WTC11 (cell line): ENCODE measurements around the gene GALNT13. TPM values are rescaled to one million over a fixed set of nuclear protein-coding genes. Genes with fewer than 3 reads are reported as not detected.

Experiments used
- ATAC-seq: fragments of 200-7000 bp; cut with Tn5 transposase; 2 replicates; pipeline ENCODE4 v1.10.0; 2021; ENCODE audit warnings: mild to moderate bottlenecking, moderate library complexity
- CTCF ChIA-PET: fragments of 300-600 bp; sonication (Branson Sonifier 250); formaldehyde crosslinking; loops from one replicate; lab custom pipeline; 2021; ENCODE audit warnings: antibody characterized with exemption; lab: Charles Lee
- POLR2A ChIA-PET: fragments of 350-600 bp; sonication (Branson Sonifier 250); formaldehyde crosslinking; loops from one replicate; lab custom pipeline; 2021; ENCODE audit warnings: antibody characterized with exemption; lab: Charles Lee
- DNase-seq: peaks from one replicate; pipeline ENCODE4 v3.0.0; 2021; ENCODE audit warnings: low spot score
- H3K27ac Mint-ChIP-seq: 2 replicates; pipeline ENCODE4 v1.8.0; 2021; ENCODE audit warnings: mixed read lengths
- H3K27me3 Mint-ChIP-seq: 2 replicates; pipeline ENCODE4 v1.8.0; 2021; ENCODE audit warnings: low read depth, mild to moderate bottlenecking, moderate library complexity, mixed read lengths
- H3K36me3 Mint-ChIP-seq: 2 replicates; pipeline ENCODE4 v1.8.0; 2021; ENCODE audit warnings: mixed read lengths
- H3K4me1 Mint-ChIP-seq: 2 replicates; pipeline ENCODE4 v1.8.0; 2022; ENCODE audit warnings: mixed read lengths
- H3K4me3 Mint-ChIP-seq: 2 replicates; pipeline ENCODE4 v1.8.0; 2021; ENCODE audit warnings: mild to moderate bottlenecking, moderate library complexity, mixed read lengths
- H3K9me3 Mint-ChIP-seq: 2 replicates; pipeline ENCODE4 v1.8.0; 2021; ENCODE audit warnings: mixed read lengths
- CREM ChIP-seq: sonication (generic); formaldehyde crosslinking; IDR thresholded peaks from 2 replicates; pipeline ENCODE4 v1.8.1; 2022; ENCODE audit warnings: mild to moderate bottlenecking, missing genetic modification reagents, moderate library complexity
- E2F5 ChIP-seq: sonication (generic); formaldehyde crosslinking; IDR thresholded peaks from 2 replicates; pipeline ENCODE4 v1.8.1; 2022; ENCODE audit warnings: mild to moderate bottlenecking, moderate library complexity, missing genetic modification reagents
- ETV6 ChIP-seq: sonication (generic); formaldehyde crosslinking; IDR thresholded peaks from 2 replicates; pipeline ENCODE4 v1.8.1; 2022; ENCODE audit warnings: mild to moderate bottlenecking, missing genetic modification reagents
- GABPB1 ChIP-seq: sonication (generic); formaldehyde crosslinking; IDR thresholded peaks from 2 replicates; pipeline ENCODE4 v1.8.1; 2023; ENCODE audit warnings: mild to moderate bottlenecking, missing genetic modification reagents
- GRHL2 ChIP-seq: fragments of 250-450 bp; sonication (Bioruptor Pico); IDR thresholded peaks from 2 replicates; pipeline ENCODE4 v1.8.0; 2022; ENCODE audit warnings: mild to moderate bottlenecking, moderate library complexity; ENCODE audit not compliant: insufficient replicate concordance, severe bottlenecking
- MYBL2 ChIP-seq: sonication (generic); formaldehyde crosslinking; IDR thresholded peaks from 2 replicates; pipeline ENCODE4 v1.8.1; 2023; ENCODE audit warnings: mild to moderate bottlenecking, moderate library complexity, missing genetic modification reagents
- NFE2L1 ChIP-seq: sonication (generic); formaldehyde crosslinking; IDR thresholded peaks from 2 replicates; pipeline ENCODE4 v1.8.1; 2023; ENCODE audit warnings: missing genetic modification reagents
- SOX15 ChIP-seq: fragments of 250-450 bp; sonication (Bioruptor Pico); IDR thresholded peaks from 2 replicates; pipeline ENCODE4 v1.9.0; 2021; ENCODE audit warnings: mild to moderate bottlenecking
- ZBTB21 ChIP-seq: sonication (generic); formaldehyde crosslinking; IDR thresholded peaks from 2 replicates; pipeline ENCODE4 v1.8.1; 2023; ENCODE audit warnings: mild to moderate bottlenecking, missing genetic modification reagents, borderline replicate concordance
- ZNF671 ChIP-seq: fragments of 250-450 bp; sonication (Bioruptor Pico); IDR thresholded peaks from 2 replicates; pipeline ENCODE4 v1.8.0; 2021; ENCODE audit warnings: mild to moderate bottlenecking
- total RNA-seq: library from RNA; stranded (reverse); gene quantifications from 3 replicates; pipeline ENCODE4 v1.2.3, GENCODE V29; 2021
- TF ChIP-seq, protein P1 (sequence below): sonication (generic); formaldehyde crosslinking; IDR thresholded peaks from 2 replicates; pipeline ENCODE4 v1.8.1; 2023; ENCODE audit warnings: mild to moderate bottlenecking, missing genetic modification reagents
- TF ChIP-seq, protein P2 (sequence below): fragments of 250-450 bp; sonication (Bioruptor Pico); IDR thresholded peaks from 2 replicates; pipeline ENCODE4 v2.1.2; 2022; ENCODE audit warnings: mild to moderate bottlenecking, moderate library complexity
- TF ChIP-seq, protein P3 (sequence below): sonication (generic); formaldehyde crosslinking; IDR thresholded peaks from 2 replicates; pipeline ENCODE4 v1.8.0; 2022; ENCODE audit warnings: mild to moderate bottlenecking, missing genetic modification reagents
- TF ChIP-seq, protein P4 (sequence below): sonication (generic); formaldehyde crosslinking; conservative IDR thresholded peaks from 2 replicates; pipeline ENCODE4 v1.8.1; 2023; ENCODE audit warnings: mild to moderate bottlenecking, low read depth, missing genetic modification reagents, moderate library complexity
- TF ChIP-seq, protein P5 (sequence below): sonication (generic); formaldehyde crosslinking; IDR thresholded peaks from 2 replicates; pipeline ENCODE4 v1.8.1; 2023; ENCODE audit warnings: mild to moderate bottlenecking, missing genetic modification reagents, moderate library complexity

GALNT13 gene
- total RNA-seq, 1 experiment from 2014 or later = 9.9 TPM

- Mint-ChIP-seq H3K9me3 (no peaks in the 10 kb centered on the region), H3K4me3 (no peak overlapping the region), H3K27ac (no peak overlapping the region), H3K36me3 (no peaks in the 10 kb centered on the region), H3K4me1 (no peaks in the 10 kb centered on the region)
- DNase-seq = no peak
- TF ChIP-seq ZBTB21 (CRISPR knock-in tag) (no peak), ZNF671 (CRISPR knock-in tag) (no peak), ETV6 (no peak), GRHL2 (CRISPR knock-in tag) (no peak), SOX15 (CRISPR knock-in tag) (no peak), GABPB1 (CRISPR knock-in tag) (no peak)
- TF ChIP-seq, protein P1, sequence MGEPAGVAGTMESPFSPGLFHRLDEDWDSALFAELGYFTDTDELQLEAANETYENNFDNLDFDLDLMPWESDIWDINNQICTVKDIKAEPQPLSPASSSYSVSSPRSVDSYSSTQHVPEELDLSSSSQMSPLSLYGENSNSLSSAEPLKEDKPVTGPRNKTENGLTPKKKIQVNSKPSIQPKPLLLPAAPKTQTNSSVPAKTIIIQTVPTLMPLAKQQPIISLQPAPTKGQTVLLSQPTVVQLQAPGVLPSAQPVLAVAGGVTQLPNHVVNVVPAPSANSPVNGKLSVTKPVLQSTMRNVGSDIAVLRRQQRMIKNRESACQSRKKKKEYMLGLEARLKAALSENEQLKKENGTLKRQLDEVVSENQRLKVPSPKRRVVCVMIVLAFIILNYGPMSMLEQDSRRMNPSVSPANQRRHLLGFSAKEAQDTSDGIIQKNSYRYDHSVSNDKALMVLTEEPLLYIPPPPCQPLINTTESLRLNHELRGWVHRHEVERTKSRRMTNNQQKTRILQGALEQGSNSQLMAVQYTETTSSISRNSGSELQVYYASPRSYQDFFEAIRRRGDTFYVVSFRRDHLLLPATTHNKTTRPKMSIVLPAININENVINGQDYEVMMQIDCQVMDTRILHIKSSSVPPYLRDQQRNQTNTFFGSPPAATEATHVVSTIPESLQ (CRISPR knock-in tag) = no peak
- TF ChIP-seq, all 79 proteins: peak for 0
- ChIA-PET POLR2A (no interaction called here), CTCF (no interaction called here)
- no peaks in the 10 kb centered on the region for H3K27me3 Mint-ChIP-seq
- ATAC-seq = no peak
Measured at GRCh38 chr2:154049561-154049960, 177.8 kb downstream of the GALNT13 start.

GRCh38 chr2:154067124-154067523 is 195.4 kb downstream of the GALNT13 start:
- Mint-ChIP-seq H3K4me1 (peaks cover 9% of the 10 kb centered on the region), H3K27ac (no peak overlapping the region)
- TF ChIP-seq GRHL2 (CRISPR knock-in tag) (no peak), CREM (no peak), MYBL2 (no peak), E2F5 (CRISPR knock-in tag) (no peak), NFE2L1 (CRISPR knock-in tag) (no peak)
- TF ChIP-seq, protein P2, sequence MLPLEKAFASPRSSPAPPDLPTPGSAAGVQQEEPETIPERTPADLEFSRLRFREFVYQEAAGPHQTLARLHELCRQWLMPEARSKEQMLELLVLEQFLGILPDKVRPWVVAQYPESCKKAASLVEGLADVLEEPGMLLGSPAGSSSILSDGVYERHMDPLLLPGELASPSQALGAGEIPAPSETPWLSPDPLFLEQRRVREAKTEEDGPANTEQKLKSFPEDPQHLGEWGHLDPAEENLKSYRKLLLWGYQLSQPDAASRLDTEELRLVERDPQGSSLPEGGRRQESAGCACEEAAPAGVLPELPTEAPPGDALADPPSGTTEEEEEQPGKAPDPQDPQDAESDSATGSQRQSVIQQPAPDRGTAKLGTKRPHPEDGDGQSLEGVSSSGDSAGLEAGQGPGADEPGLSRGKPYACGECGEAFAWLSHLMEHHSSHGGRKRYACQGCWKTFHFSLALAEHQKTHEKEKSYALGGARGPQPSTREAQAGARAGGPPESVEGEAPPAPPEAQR (CRISPR knock-in tag) = no peak
- TF ChIP-seq, protein P3, sequence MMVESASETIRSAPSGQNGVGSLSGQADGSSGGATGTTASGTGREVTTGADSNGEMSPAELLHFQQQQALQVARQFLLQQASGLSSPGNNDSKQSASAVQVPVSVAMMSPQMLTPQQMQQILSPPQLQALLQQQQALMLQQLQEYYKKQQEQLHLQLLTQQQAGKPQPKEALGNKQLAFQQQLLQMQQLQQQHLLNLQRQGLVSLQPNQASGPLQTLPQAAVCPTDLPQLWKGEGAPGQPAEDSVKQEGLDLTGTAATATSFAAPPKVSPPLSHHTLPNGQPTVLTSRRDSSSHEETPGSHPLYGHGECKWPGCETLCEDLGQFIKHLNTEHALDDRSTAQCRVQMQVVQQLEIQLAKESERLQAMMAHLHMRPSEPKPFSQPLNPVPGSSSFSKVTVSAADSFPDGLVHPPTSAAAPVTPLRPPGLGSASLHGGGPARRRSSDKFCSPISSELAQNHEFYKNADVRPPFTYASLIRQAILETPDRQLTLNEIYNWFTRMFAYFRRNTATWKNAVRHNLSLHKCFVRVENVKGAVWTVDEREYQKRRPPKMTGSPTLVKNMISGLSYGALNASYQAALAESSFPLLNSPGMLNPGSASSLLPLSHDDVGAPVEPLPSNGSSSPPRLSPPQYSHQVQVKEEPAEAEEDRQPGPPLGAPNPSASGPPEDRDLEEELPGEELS (CRISPR knock-in tag) = no peak
- TF ChIP-seq, protein P4, sequence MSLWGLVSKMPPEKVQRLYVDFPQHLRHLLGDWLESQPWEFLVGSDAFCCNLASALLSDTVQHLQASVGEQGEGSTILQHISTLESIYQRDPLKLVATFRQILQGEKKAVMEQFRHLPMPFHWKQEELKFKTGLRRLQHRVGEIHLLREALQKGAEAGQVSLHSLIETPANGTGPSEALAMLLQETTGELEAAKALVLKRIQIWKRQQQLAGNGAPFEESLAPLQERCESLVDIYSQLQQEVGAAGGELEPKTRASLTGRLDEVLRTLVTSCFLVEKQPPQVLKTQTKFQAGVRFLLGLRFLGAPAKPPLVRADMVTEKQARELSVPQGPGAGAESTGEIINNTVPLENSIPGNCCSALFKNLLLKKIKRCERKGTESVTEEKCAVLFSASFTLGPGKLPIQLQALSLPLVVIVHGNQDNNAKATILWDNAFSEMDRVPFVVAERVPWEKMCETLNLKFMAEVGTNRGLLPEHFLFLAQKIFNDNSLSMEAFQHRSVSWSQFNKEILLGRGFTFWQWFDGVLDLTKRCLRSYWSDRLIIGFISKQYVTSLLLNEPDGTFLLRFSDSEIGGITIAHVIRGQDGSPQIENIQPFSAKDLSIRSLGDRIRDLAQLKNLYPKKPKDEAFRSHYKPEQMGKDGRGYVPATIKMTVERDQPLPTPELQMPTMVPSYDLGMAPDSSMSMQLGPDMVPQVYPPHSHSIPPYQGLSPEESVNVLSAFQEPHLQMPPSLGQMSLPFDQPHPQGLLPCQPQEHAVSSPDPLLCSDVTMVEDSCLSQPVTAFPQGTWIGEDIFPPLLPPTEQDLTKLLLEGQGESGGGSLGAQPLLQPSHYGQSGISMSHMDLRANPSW = no peak
- TF ChIP-seq, protein P5, sequence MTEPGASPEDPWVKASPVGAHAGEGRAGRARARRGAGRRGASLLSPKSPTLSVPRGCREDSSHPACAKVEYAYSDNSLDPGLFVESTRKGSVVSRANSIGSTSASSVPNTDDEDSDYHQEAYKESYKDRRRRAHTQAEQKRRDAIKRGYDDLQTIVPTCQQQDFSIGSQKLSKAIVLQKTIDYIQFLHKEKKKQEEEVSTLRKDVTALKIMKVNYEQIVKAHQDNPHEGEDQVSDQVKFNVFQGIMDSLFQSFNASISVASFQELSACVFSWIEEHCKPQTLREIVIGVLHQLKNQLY (CRISPR knock-in tag) = no peak
- TF ChIP-seq, all 79 proteins: peak for 0
- ChIA-PET CTCF (no interaction called here), POLR2A (no interaction called here)
- Mint-ChIP-seq H3K36me3 (peaks cover 23% of the 10 kb centered on the region), H3K4me3 (no peak overlapping the region), H3K9me3 (peaks cover 30% of the 10 kb centered on the region), H3K27me3 (no peaks in the 10 kb centered on the region)
- DNase-seq = no peak
- ATAC-seq = no peak
